MM.1S (cell line): Measurements from ENCODE around the gene DDX51.

ENCODE experiments used
- DNase-seq: peaks from one replicate; pipeline ENCODE4 v3.0.0-alpha.2; 2015
- H2AFZ ChIP-seq: fragments of 300-600 bp; sonication (generic); 2 replicates; pipeline ENCODE4 v1.6.0; 2016; ENCODE audit warnings: antibody characterized with exemption, low read length
- H3F3A ChIP-seq: fragments of 300-600 bp; sonication (generic); 2 replicates; pipeline ENCODE4 v1.6.1; 2016; ENCODE audit warnings: mild to moderate bottlenecking, antibody characterized with exemption, low read length, moderate library complexity, mixed read lengths; ENCODE audit not compliant: insufficient read depth
- H3K27ac ChIP-seq: fragments of 300-600 bp; sonication (generic); 2 replicates; pipeline ENCODE4 v1.5.1; 2016; ENCODE audit warnings: mild to moderate bottlenecking, low read length
- H3K27me3 ChIP-seq: fragments of 300-600 bp; sonication (generic); replicated peaks from 2 replicates; pipeline ENCODE4 v1.6.0; 2016; ENCODE audit warnings: low read length; ENCODE audit not compliant: insufficient read depth
- H3K36me3 ChIP-seq: fragments of 300-600 bp; sonication (generic); replicated peaks from 2 replicates; pipeline ENCODE4 v1.6.1; 2016; ENCODE audit warnings: mild to moderate bottlenecking, low read length, mixed read lengths; ENCODE audit not compliant: insufficient read depth
- H3K4me1 ChIP-seq: fragments of 300-600 bp; sonication (generic); 2 replicates; pipeline ENCODE4 v1.6.1; 2016; ENCODE audit warnings: low read length, mixed read lengths
- H3K4me2 ChIP-seq: fragments of 300-600 bp; sonication (generic); 2 replicates; pipeline ENCODE4 v1.6.0; 2016; ENCODE audit warnings: low read depth, low read length
- H3K4me3 ChIP-seq: fragments of 300-600 bp; sonication (generic); 2 replicates; pipeline ENCODE4 v1.5.1; 2016; ENCODE audit warnings: low read length, mixed read lengths
- H3K79me2 ChIP-seq: fragments of 300-600 bp; sonication (generic); 2 replicates; pipeline ENCODE4 v1.6.1; 2016; ENCODE audit warnings: mixed run types, low read length, mixed read lengths
- H3K9ac ChIP-seq: fragments of 300-600 bp; sonication (generic); 2 replicates; pipeline ENCODE4 v1.6.1; 2016; ENCODE audit warnings: low read length, mixed read lengths
- H3K9me2 ChIP-seq: fragments of 300-600 bp; sonication (generic); replicated peaks from 2 replicates; pipeline ENCODE4 v1.6.1; 2016; ENCODE audit warnings: mild to moderate bottlenecking, low read length, mixed read lengths; ENCODE audit not compliant: insufficient read depth
- H3K9me3 ChIP-seq: fragments of 300-600 bp; sonication (generic); replicated peaks from 2 replicates; pipeline ENCODE4 v1.6.1; 2016; ENCODE audit warnings: mild to moderate bottlenecking, low read length, mixed read lengths; ENCODE audit not compliant: insufficient read depth
- H4K20me1 ChIP-seq: fragments of 300-600 bp; sonication (generic); 2 replicates; pipeline ENCODE4 v1.6.1; 2016; ENCODE audit warnings: mild to moderate bottlenecking, low read length, moderate library complexity, mixed read lengths; ENCODE audit not compliant: insufficient read depth
- CTCF ChIP-seq: fragments of 300-600 bp; sonication (generic); IDR thresholded peaks from 2 replicates; pipeline ENCODE4 v1.5.1; 2016; ENCODE audit warnings: antibody characterized with exemption, low read length, mixed read lengths
- EZH2 ChIP-seq: fragments of 300-600 bp; sonication (generic); optimal IDR thresholded peaks from 2 replicates; pipeline ENCODE3; 2017; ENCODE audit warnings: low read depth, mild to moderate bottlenecking, antibody characterized with exemption, low read length, mixed read lengths
- EZH2phosphoT487 ChIP-seq: fragments of 300-600 bp; sonication (generic); IDR thresholded peaks from 2 replicates; pipeline ENCODE4 v1.6.1; 2018; ENCODE audit warnings: antibody characterized with exemption, low read length

DDX51 gene

GRCh38 chr12:132172619-132173018 is 28.5 kb upstream of the DDX51 start:
- Histone ChIP-seq H3K9ac (no peak overlapping the region), H3F3A (no peaks in the 10 kb centered on the region), H3K27ac (no peak overlapping the region), H4K20me1 (no peaks in the 10 kb centered on the region), H3K36me3 (no peaks in the 10 kb centered on the region), H3K4me2 (no peak overlapping the region), H2AFZ (no peak overlapping the region), H3K4me3 (no peak overlapping the region), H3K4me1 (no peaks in the 10 kb centered on the region), H3K9me3 (no peaks in the 10 kb centered on the region), H3K79me2 (no peaks in the 10 kb centered on the region), H3K27me3 (peaks cover 11% of the 10 kb centered on the region), H3K9me2 (no peaks in the 10 kb centered on the region)
- no peak for DNase-seq
- TF ChIP-seq EZH2phosphoT487 (no peak), EZH2 (no peak), CTCF (no peak)

- H4K20me1 ChIP-seq: no peaks in the 10 kb centered on the region
- H3K4me1 ChIP-seq: no peaks in the 10 kb centered on the region
- H2AFZ ChIP-seq: no peak overlapping the region
- H3K27ac ChIP-seq: no peak overlapping the region
- no peak overlapping the region for H3K4me3 ChIP-seq
- no peak overlapping the region for H3K9ac ChIP-seq
- DNase-seq: no peak
- no peaks in the 10 kb centered on the region for H3K9me2 ChIP-seq
- peaks cover 11% of the 10 kb centered on the region for H3K27me3 ChIP-seq
- no peaks in the 10 kb centered on the region for H3K79me2 ChIP-seq
- H3K36me3 ChIP-seq: no peaks in the 10 kb centered on the region
- no peaks in the 10 kb centered on the region for H3K9me3 ChIP-seq
- no peak for TF ChIP-seq CTCF
- no peaks in the 10 kb centered on the region for H3F3A ChIP-seq
- H3K4me2 ChIP-seq: no peak overlapping the region
These were observed 27.9 kb upstream of the DDX51 start for GRCh38 chr12:132171968-132172521.

DNA sequence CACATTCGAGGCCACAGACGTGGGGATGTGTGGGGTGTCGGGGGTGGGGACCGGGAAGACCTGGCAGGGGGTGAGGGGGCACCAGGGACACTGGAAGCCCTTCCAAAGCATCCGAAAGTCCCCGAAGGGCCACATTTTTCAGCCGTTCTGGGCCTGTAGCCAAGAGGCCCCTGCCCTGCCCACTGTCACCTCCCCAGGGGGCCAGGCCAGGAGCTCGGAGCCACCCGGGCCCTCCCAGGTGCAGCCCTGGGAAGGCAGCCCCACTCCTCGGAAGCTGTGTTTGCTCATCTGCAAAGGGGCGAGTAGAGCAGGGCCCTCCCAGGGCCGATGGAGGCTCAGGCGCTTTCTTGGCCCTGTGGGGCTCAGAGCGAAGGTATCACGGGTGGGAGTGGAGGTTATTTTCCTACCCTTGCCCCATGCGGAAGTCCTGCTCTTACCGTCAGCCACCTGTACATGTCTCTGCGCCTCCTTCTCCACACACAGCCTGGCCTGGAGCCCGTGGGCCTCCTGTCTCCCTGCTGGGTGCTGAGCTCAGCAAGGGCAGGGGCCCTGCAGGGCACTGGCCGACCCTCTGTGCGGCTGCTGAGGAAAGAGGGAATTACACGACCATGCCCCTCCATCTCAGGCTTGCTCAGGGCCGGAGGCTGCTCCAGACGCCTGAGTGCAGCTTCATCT is 27.3 kb upstream of the DDX51 start:
- Histone ChIP-seq H3K9ac (no peak overlapping the region), H3K79me2 (no peaks in the 10 kb centered on the region), H3K9me2 (no peaks in the 10 kb centered on the region), H3F3A (no peaks in the 10 kb centered on the region), H3K27ac (no peak overlapping the region), H4K20me1 (no peaks in the 10 kb centered on the region), H3K27me3 (peaks cover 11% of the 10 kb centered on the region), H3K4me3 (no peak overlapping the region), H2AFZ (no peak overlapping the region), H3K4me2 (no peak overlapping the region), H3K9me3 (no peaks in the 10 kb centered on the region), H3K4me1 (no peaks in the 10 kb centered on the region), H3K36me3 (no peaks in the 10 kb centered on the region)
- no peak for TF ChIP-seq EZH2
- no peak for TF ChIP-seq EZH2phosphoT487
- no peak for TF ChIP-seq CTCF
- no peak for DNase-seq
